ENCODE results near the gene LGALS7.

- TF ChIP-seq CTCF (IDR thresholded peaks at IDR 0.05; ENCODE audit: low read length), result no peak
- no peak for TF ChIP-seq EZH2 (IDR thresholded peaks at IDR 0.05; ENCODE audit: borderline replicate concordance, low read length)
These were observed 35.2 kb downstream of the LGALS7 start for GRCh38 chr19:38737921-38738737.

Data from OCI-LY1 (cell line).